Measurements from ENCODE around the gene ZNF787. TPM values are rescaled to one million over a fixed set of nuclear protein-coding genes. Genes with fewer than 3 reads are reported as not detected.
"Not testable (repeated sequence)": the region's sequence is repeated elsewhere in the genome, so short reads cannot be mapped to it uniquely, and the experiment has no call there.

Gene ZNF787
- total RNA-seq, 3 donors from 2014 or later = 49.1 to 61.2 (median 56.1) TPM

- intact Hi-C loops (cut with DNase I, micrococcal nuclease) = no loop called here
- H3K4me1 ChIP-seq (ENCODE audit: low read depth) = peaks cover 41% of the 10 kb centered on the region
- TF ChIP-seq CTCF (IDR thresholded peaks at IDR 0.05) = no peak
- peaks cover 2% of the 10 kb centered on the region for H3K36me3 ChIP-seq (ENCODE audit: low read depth)
- no peak overlapping the region for H3K4me3 ChIP-seq
- ATAC-seq (peak; percentile 70), DNase-seq (peak; percentile 82 to 88 (median 83))
- H3K9me3 ChIP-seq = no peaks in the 10 kb centered on the region
Measured at GRCh38 chr19:56106397-56106849, 14.7 kb downstream of the ZNF787 start.

GRCh38 chr19:56105831-56106396 lies 15.2 kb downstream of the ZNF787 start:
- H3K36me3 ChIP-seq (ENCODE audit: low read depth); intact Hi-C loops (cut with DNase I, micrococcal nuclease); H3K4me3 ChIP-seq; DNase-seq; H3K9me3 ChIP-seq: not testable (repeated sequence)
- ATAC-seq = peak; percentile 4
- H3K4me1 ChIP-seq (ENCODE audit: low read depth) = peaks cover 36% of the 10 kb centered on the region

- H3K4me3 ChIP-seq = no peak overlapping the region
- H3K4me1 ChIP-seq (ENCODE audit: low read depth) = peaks cover 30% of the 10 kb centered on the region
- ATAC-seq (peak; percentile 83), DNase-seq (peak; percentile 88 to 92 (median 92))
- intact Hi-C loops (cut with DNase I, micrococcal nuclease) = no loop called here
- peak; percentile 73 for TF ChIP-seq CTCF (IDR thresholded peaks at IDR 0.05)
- H3K9me3 ChIP-seq = no peaks in the 10 kb centered on the region
- peaks cover 6% of the 10 kb centered on the region for H3K36me3 ChIP-seq (ENCODE audit: low read depth)
Measured at GRCh38 chr19:56105090-56105701, 15.9 kb downstream of the ZNF787 start.

- DNase-seq = no peak
- TF ChIP-seq CTCF (IDR thresholded peaks at IDR 0.05) = no peak
- H3K4me1 ChIP-seq (ENCODE audit: low read depth) = peaks cover 26% of the 10 kb centered on the region
- H3K9me3 ChIP-seq = no peaks in the 10 kb centered on the region
- intact Hi-C loops (cut with DNase I, micrococcal nuclease) = no loop called here
- no peak for ATAC-seq
- H3K36me3 ChIP-seq (ENCODE audit: low read depth) = peaks cover 6% of the 10 kb centered on the region
- no peak overlapping the region for H3K4me3 ChIP-seq
Measured at GRCh38 chr19:56104423-56104822, 16.7 kb downstream of the ZNF787 start.

- peak in 1 of 3 donors; percentile 48 for DNase-seq
- no peaks in the 10 kb centered on the region for H3K9me3 ChIP-seq
- peaks cover 15% of the 10 kb centered on the region for H3K4me1 ChIP-seq (ENCODE audit: low read depth)
- ATAC-seq = no peak
- H3K4me3 ChIP-seq = no peak overlapping the region
- intact Hi-C loops (cut with DNase I, micrococcal nuclease) = no loop called here
- TF ChIP-seq CTCF (IDR thresholded peaks at IDR 0.05) = no peak
- peaks cover 6% of the 10 kb centered on the region for H3K36me3 ChIP-seq (ENCODE audit: low read depth)
Measured at GRCh38 chr19:56103027-56103614, 18.0 kb downstream of the ZNF787 start.

Measured in mucosa of descending colon (tissue), 3 donors.